Thyroid gland (tissue), 4 donors: Measurements from ENCODE around the gene CCDC92. TPM values are rescaled to one million over a fixed set of nuclear protein-coding genes. Genes with fewer than 3 reads are reported as not detected.

Experiments used
- DNase-seq, 2 donors: peaks; one replicate each; pipeline ENCODE4 v3.0.0-alpha.2; 2019
- H3K27ac ChIP-seq, 3 donors: fragments of 200-600 bp; sonication (generic); 1 replicate in 2 of 3; 2 replicates in 1 of 3; pipeline ENCODE4 v1.5.1; 2016 to 2019; ENCODE audit warnings: mild to moderate bottlenecking in 1 of 3, moderate library complexity in 1 of 3
- H3K27me3 ChIP-seq: fragments of 200-600 bp; sonication (generic); one replicate; pipeline ENCODE4 v1.5.1; 2019
- H3K36me3 ChIP-seq, 2 donors: fragments of 200-600 bp; sonication (generic); one replicate each; pipeline ENCODE4 v1.5.1; 2016 to 2019
- H3K4me1 ChIP-seq, 2 donors: fragments of 200-600 bp; sonication (generic); one replicate each; pipeline ENCODE4 v1.5.1; 2017 to 2019
- H3K4me3 ChIP-seq, 3 donors: fragments of 200-600 bp; sonication (generic); replicated peaks in 1 of 3; 1 replicate in 2 of 3; 2 replicates in 1 of 3; pipeline ENCODE4 v1.5.1; 2016; ENCODE audit warnings: mild to moderate bottlenecking in 1 of 3
- H3K9me3 ChIP-seq: fragments of 200-600 bp; sonication (generic); one replicate; pipeline ENCODE4 v1.5.1; 2017
- POLR2A ChIP-seq, 2 donors: fragments of 450-650 bp; IDR thresholded peaks; one replicate each; pipeline ENCODE4 v1.6.1; 2017; ENCODE audit warnings: antibody characterized with exemption in 2 of 2, mild to moderate bottlenecking in 2 of 2, moderate library complexity in 1 of 2
- WGBS, 2 donors: methylation state at CpG; one replicate each; pipeline ENCODE4 v1.1.5; 2017; 5-methylcytosine and 5-hydroxymethylcytosine counted together
- intact Hi-C: fragments of 100-400 bp; cut with DNase I; formaldehyde crosslinking; loops from one replicate; pipeline ENCODE4 v1.15.1; 2023
- total RNA-seq, 4 donors: library from RNA; depleted of rRNA; stranded (reverse); fragments of >200 nt; gene quantifications; one replicate each; pipeline ENCODE4 v1.2.3, GENCODE V29; 2016
- TF ChIP-seq, protein P1 (sequence below), 6 experiments: fragments of 200-600 bp in 3 of 6; fragments of 450-650 bp in 3 of 6; sonication (generic) in 3 of 6; IDR thresholded peaks; one replicate each; pipeline ENCODE4 v1.5.1; 2016 to 2019; ENCODE audit warnings: antibody characterized with exemption in 6 of 6, mild to moderate bottlenecking in 2 of 6, inconsistent platforms in 1 of 6, moderate library complexity in 1 of 6

Gene CCDC92
- total RNA-seq, 4 donors from 2014 or later: 26.6 to 47.0 (median 39.1) TPM

DNA sequence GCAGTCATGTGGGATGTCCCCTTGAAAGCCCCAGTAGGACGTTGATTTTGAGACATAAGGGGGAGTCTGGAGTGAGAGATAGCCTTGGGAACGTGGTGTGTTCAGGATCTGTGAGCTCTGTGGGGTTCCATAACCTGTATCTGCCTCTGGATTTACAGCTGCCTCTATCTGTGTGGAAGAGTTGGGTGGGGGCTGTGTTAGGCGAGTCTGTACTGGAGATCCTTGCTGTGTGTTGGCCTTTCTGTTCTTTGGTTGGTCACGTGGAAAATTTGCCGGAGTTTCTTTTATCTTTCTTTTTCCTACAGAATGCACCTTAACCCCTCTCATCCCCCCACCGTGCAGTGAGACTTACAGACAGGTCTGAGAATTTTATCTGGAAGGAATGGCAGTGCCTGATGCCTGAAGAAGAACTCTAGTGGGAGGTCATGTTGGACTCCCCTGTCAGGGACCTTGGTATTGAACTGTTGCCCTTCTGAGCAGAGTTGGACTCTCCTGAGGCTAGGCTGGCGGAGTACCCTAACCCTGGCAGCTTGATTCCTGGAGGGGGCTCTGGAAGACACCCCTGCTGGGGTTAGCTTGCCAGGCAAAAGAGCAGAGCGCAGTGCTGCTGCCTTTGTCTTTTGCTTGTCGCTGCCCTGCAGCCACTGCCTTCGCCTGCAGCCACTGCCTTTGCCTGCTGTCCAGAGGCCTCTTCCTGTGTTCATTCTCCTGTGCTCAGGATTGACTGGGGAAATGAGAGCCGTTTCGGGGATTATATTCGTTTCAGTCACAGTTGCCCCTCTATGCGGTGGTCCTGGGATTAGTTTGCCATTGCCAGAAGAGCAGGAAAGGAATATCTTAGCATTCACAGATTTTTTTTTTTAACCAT, 34.4 kb upstream of the CCDC92 start:
- Histone ChIP-seq H3K27me3 (no peaks in the 10 kb centered on the region), H3K4me3 (no peak overlapping the region), H3K36me3 (peaks cover 10 to 11% of the 10 kb centered on the region in 2 donors), H3K9me3 (no peaks in the 10 kb centered on the region), H3K4me1 (peaks cover 0 to 22% of the 10 kb centered on the region in 2 donors), H3K27ac (no peak overlapping the region)
- intact Hi-C loops: loop anchor here (10.0 kb wide), 1 partner anchor 102 kb away; no protein-coding TSS in a partner anchor
- DNase-seq: no peak
- 88 to 94% methylated on average over 13 to 14 of the region's 14 CpGs for WGBS, 2 donors
- TF ChIP-seq, protein P1, sequence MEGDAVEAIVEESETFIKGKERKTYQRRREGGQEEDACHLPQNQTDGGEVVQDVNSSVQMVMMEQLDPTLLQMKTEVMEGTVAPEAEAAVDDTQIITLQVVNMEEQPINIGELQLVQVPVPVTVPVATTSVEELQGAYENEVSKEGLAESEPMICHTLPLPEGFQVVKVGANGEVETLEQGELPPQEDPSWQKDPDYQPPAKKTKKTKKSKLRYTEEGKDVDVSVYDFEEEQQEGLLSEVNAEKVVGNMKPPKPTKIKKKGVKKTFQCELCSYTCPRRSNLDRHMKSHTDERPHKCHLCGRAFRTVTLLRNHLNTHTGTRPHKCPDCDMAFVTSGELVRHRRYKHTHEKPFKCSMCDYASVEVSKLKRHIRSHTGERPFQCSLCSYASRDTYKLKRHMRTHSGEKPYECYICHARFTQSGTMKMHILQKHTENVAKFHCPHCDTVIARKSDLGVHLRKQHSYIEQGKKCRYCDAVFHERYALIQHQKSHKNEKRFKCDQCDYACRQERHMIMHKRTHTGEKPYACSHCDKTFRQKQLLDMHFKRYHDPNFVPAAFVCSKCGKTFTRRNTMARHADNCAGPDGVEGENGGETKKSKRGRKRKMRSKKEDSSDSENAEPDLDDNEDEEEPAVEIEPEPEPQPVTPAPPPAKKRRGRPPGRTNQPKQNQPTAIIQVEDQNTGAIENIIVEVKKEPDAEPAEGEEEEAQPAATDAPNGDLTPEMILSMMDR (IDR thresholded peaks at IDR 0.05): no peak
- no peak for TF ChIP-seq POLR2A (IDR thresholded peaks at IDR 0.05)

DNA sequence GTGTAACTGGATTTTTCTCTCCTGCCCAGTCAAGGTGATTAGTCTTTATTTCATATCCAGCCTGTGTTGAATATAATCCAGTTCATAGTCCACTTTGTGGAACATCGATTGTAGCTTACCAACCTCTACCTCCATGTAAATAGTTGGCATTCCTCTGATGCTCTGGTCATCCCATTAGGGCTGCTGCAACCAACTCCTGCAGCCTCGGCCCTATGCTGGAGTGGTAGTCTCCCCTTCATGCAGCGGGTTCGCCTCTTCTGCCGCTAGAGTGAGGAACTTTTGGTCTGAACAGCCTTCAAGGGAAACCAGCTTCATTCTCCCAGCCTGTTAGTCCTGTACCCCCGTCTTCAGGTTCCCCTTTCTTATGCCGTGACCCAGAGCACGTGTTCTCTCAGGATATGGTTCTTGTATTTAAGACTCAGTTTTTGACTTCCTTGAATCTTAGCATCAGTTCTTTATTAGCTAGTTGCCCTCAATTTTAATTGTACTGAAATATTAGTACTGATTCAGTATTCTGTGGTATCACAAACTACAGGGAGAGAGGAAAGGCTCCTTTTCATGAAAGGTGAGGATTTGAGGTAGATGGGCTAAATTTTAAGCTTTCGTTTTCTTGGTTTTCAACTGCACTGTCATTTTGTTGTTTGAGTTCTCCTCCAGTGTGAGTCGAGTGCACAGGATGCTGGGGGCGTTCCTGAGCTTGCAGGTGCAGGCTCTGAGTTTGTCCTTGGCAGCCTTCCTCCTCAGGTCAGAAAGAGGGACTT, 33.6 kb upstream of the CCDC92 start:
- Histone ChIP-seq H3K9me3 (no peaks in the 10 kb centered on the region), H3K4me3 (no peak overlapping the region), H3K36me3 (peaks cover 1 to 9% of the 10 kb centered on the region in 2 donors), H3K4me1 (peaks cover 0 to 25% of the 10 kb centered on the region in 2 donors), H3K27me3 (no peaks in the 10 kb centered on the region), H3K27ac (no peak overlapping the region)
- TF ChIP-seq POLR2A (IDR thresholded peaks at IDR 0.05): no peak
- TF ChIP-seq, protein P1 (IDR thresholded peaks at IDR 0.05): no peak
- intact Hi-C loops: loop anchor here (10.0 kb wide), 1 partner anchor 101 kb away; no protein-coding TSS in a partner anchor
- DNase-seq: no peak
- WGBS, 2 donors: 86% methylated on average over 11 of the region's 11 CpGs

DNA sequence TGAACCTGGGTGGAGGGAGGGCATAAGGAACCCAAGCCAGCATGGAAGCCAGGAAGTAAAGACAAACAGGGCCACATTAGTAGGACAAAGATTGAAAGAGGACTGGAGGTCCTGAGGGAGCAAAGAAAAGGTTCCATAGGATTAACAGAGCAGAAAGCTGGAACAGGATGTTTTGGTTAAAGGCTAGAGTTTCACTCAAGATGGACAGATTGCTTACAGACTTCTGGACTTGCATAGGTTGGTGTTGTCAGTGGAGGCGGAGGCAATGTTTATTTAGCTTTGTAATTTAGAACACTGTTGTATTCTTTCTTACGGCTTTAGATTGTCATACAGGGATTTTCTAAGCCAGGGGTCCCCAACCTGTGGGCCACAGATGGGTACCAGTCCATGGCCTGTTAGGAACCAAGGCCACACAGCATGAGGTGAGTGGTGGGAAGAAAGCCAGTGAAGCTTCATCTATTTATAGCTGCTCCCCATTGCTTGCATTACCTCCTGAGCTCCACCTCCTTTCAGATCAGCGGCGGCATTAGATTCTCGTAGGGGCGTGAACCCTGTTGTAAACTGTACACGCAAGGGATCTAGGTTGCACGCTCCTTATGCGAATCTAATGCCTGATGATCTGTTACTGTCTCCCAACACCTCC, 31.7 kb upstream of the CCDC92 start:
- Histone ChIP-seq H3K4me3 (no peak overlapping the region), H3K36me3 (peaks cover 0 to 8% of the 10 kb centered on the region in 2 donors), H3K9me3 (no peaks in the 10 kb centered on the region), H3K4me1 (peaks cover 0 to 25% of the 10 kb centered on the region in 2 donors), H3K27me3 (no peaks in the 10 kb centered on the region), H3K27ac (no peak overlapping the region)
- TF ChIP-seq, protein P1 (IDR thresholded peaks at IDR 0.05): no peak
- no peak for TF ChIP-seq POLR2A (IDR thresholded peaks at IDR 0.05)
- DNase-seq: no peak
- 93% methylated on average over 9 of the region's 9 CpGs for WGBS, 2 donors
- intact Hi-C loops: loop anchor here (10.0 kb wide), 1 partner anchor 100 kb away; no protein-coding TSS in a partner anchor

DNA sequence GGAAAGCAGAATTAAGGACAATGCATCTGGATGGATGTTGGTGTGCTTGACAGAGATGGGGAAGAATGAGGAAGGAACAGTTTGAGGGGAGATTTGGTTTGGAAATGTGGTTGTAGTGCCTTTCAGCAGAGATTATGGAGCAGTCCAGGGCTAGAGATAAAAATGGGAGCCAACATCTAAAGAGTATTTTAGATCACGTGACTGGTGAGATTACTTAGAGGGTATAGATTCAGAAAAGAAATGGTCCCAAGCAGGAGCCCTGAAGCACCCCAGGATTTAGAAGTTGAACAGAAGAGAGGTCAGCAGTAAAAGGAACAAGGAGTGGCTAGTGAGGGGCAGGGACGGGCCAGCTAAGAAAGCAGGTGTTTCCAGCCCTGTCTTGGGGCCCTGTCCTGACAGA, 30.0 kb upstream of the CCDC92 start:
- TF ChIP-seq, protein P1 (IDR thresholded peaks at IDR 0.05): no peak
- TF ChIP-seq POLR2A (IDR thresholded peaks at IDR 0.05): no peak
- Histone ChIP-seq H3K36me3 (peaks cover 7 to 8% of the 10 kb centered on the region in 2 donors), H3K27ac (peak overlapping the region in 1 of 3 donors; percentile 20), H3K9me3 (no peaks in the 10 kb centered on the region), H3K4me3 (no peak overlapping the region), H3K4me1 (peaks cover 0 to 25% of the 10 kb centered on the region in 2 donors), H3K27me3 (no peaks in the 10 kb centered on the region)
- no peak for DNase-seq
- 91% methylated on average over 2 of the region's 2 CpGs for WGBS, 2 donors
- intact Hi-C loops: loop anchor here (10.0 kb wide), 1 partner anchor 98 kb away; no protein-coding TSS in a partner anchor
